K562 (cell line): ENCODE measurements around the gene B3GAT3. TPM values are rescaled to one million over a fixed set of nuclear protein-coding genes. Genes with fewer than 3 reads are reported as not detected.

Experiments used
- ATAC-seq: fragments of 200-7000 bp; cut with Tn5 transposase; 3 replicates; pipeline ENCODE4 v1.9.1; 2020; ENCODE audit warnings: moderate library complexity
- BruUV-seq: library from RNA; stranded (reverse); fragments of 400-500 nt; replicated peaks from 2 replicates; lab custom pipeline; 2021; lab: Mats Ljungman, UMichigan
- CTCF ChIA-PET: fragments of 300-600 bp; formaldehyde crosslinking; extraction: SDS; loops from one replicate; lab custom pipeline; 2021; ENCODE audit warnings: low intra/inter-chr PET ratio; lab: Yijun Ruan, JAX
- POLR2A ChIA-PET: fragments of 300-600, 350-650 bp; sonication (Branson Sonifier 250); formaldehyde crosslinking; extraction: SDS; loops from one replicate; lab custom pipeline; 2021; ENCODE audit warnings: antibody characterized with exemption, inconsistent platforms; lab: Yijun Ruan, JAX
- DNase-seq, 4 experiments: peaks; one replicate each; pipeline versions ENCODE4 v3.0.0 to v3.0.0-alpha.2; 2011 to 2018; ENCODE audit warnings: low spot score in 3 of 4, mixed read lengths in 3 of 4; ENCODE audit errors: extremely low read depth in 1 of 4
- FAIRE-seq: peaks from 2 replicates; lab custom pipeline; 2011; peaks lifted over from hg19 to GRCh38; lab: Jason Lieb, UNC
- H2AFZ ChIP-seq: 2 replicates; pipeline ENCODE4 v1.6.0; 2011; ENCODE audit warnings: low read depth, low read length, control low read depth, inconsistent platforms
- H3K27ac ChIP-seq: fragments of 200-600 bp; 3 replicates; pipeline ENCODE4 v1.8.0; 2011; ENCODE audit warnings: low read depth, mild to moderate bottlenecking, control low read depth, inconsistent platforms, low read length, moderate library complexity, mixed read lengths; ENCODE audit errors: extremely low read depth
- H3K27me3 ChIP-seq, 2 experiments: fragments of 300-600 bp in 1 of 2; 2 replicates in 1 of 2; 3 replicates in 1 of 2; pipeline versions ENCODE4 v1.6.0 to v1.8.0; 2011; ENCODE audit warnings: inconsistent platforms in 2 of 2, low read length in 2 of 2, mild to moderate bottlenecking in 1 of 2, mixed read lengths in 1 of 2, moderate library complexity in 1 of 2; ENCODE audit not compliant: control insufficient read depth in 2 of 2, insufficient read depth in 2 of 2
- H3K36me3 ChIP-seq: fragments of 300-600 bp; 3 replicates; pipeline ENCODE4 v1.8.0; 2011; ENCODE audit warnings: mild to moderate bottlenecking, low read length, inconsistent platforms; ENCODE audit not compliant: control insufficient read depth, insufficient read depth
- H3K4me1 ChIP-seq, 2 experiments: fragments of 200-600 bp in 1 of 2; replicated peaks in 1 of 2; 2 replicates in 1 of 2; 3 replicates in 1 of 2; pipeline versions ENCODE4 v1.5.1 to v1.8.0; 2011; ENCODE audit warnings: inconsistent platforms in 2 of 2, low read length in 2 of 2, mild to moderate bottlenecking in 1 of 2, mixed read lengths in 1 of 2, moderate library complexity in 1 of 2; ENCODE audit not compliant: control insufficient read depth in 2 of 2, insufficient read depth in 2 of 2
- H3K4me2 ChIP-seq: 2 replicates; pipeline ENCODE4 v1.6.1; 2011; ENCODE audit warnings: low read length, control low read depth, inconsistent platforms, mixed read lengths; ENCODE audit not compliant: insufficient read depth
- H3K4me3 ChIP-seq: fragments of 200-600 bp; sonication (generic), shearing (Covaris generic); 2 replicates; pipeline ENCODE4 v1.5.1; 2016; ENCODE audit warnings: control low read depth, inconsistent platforms
- H3K79me2 ChIP-seq: fragments of 200-600 bp; 3 replicates; pipeline ENCODE4 v1.8.0; 2011; ENCODE audit warnings: low read length, inconsistent platforms; ENCODE audit not compliant: control insufficient read depth, insufficient read depth
- H3K9ac ChIP-seq, 2 experiments: 2 replicates each; pipeline versions ENCODE4 v1.6.0 to v1.6.1; 2011; ENCODE audit warnings: low read depth in 2 of 2, low read length in 2 of 2, control low read depth in 1 of 2, inconsistent platforms in 1 of 2, mild to moderate bottlenecking in 1 of 2, mixed read lengths in 1 of 2; ENCODE audit not compliant: insufficient read depth in 1 of 2
- H3K9me1 ChIP-seq: one replicate; pipeline ENCODE4 v1.6.0; 2011; ENCODE audit warnings: inconsistent platforms, mild to moderate bottlenecking, low read length, moderate library complexity; ENCODE audit not compliant: control insufficient read depth, insufficient read depth
- H3K9me3 ChIP-seq: replicated peaks from 2 replicates; pipeline ENCODE4 v1.5.1; 2011; ENCODE audit warnings: low read depth, low read length, inconsistent platforms; ENCODE audit not compliant: control insufficient read depth, insufficient read depth
- H4K20me1 ChIP-seq: replicated peaks from 2 replicates; pipeline ENCODE4 v1.6.1; 2011; ENCODE audit warnings: low read length, inconsistent platforms, mixed read lengths; ENCODE audit not compliant: control insufficient read depth, insufficient read depth
- C11orf30 ChIP-seq: fragments of 450-650 bp; IDR thresholded peaks from 2 replicates; pipeline ENCODE4 v1.6.1; 2016; ENCODE audit warnings: low read depth, mild to moderate bottlenecking
- CHD1 ChIP-seq: fragments of 200-600 bp; sonication (generic); IDR thresholded peaks from one replicate; pipeline ENCODE4 v1.6.1; 2012; ENCODE audit warnings: mild to moderate bottlenecking, moderate library complexity, low read length, inconsistent platforms
- EP300 ChIP-seq: IDR thresholded peaks from 2 replicates; pipeline ENCODE4 v1.6.1; 2012; ENCODE audit warnings: low read length, improper control_type of control experiment
- GATAD2B ChIP-seq: fragments of 450-650 bp; IDR thresholded peaks from 2 replicates; pipeline ENCODE4 v1.6.1; 2017; ENCODE audit warnings: mild to moderate bottlenecking, borderline replicate concordance
- GTF2E2 ChIP-seq: fragments of 200-800 bp; sonication (Bioruptor generic); IDR thresholded peaks from 2 replicates; pipeline ENCODE4 v1.6.1; 2016; ENCODE audit warnings: missing genetic modification characterization, missing compliant biosample characterization
- MYC ChIP-seq, 2 experiments: fragments of 250-450 bp in 1 of 2; sonication (Bioruptor Pico) in 1 of 2; IDR thresholded peaks; 2 replicates each; pipeline versions ENCODE4 v1.5.1 to v1.6.1; 2012 to 2021; ENCODE audit warnings: low read depth in 2 of 2, borderline replicate concordance in 1 of 2, improper control_type of control experiment in 1 of 2, low read length in 1 of 2, mild to moderate bottlenecking in 1 of 2, moderate library complexity in 1 of 2
- ZNF143 ChIP-seq: sonication (generic); formaldehyde crosslinking; IDR thresholded peaks from 2 replicates; pipeline ENCODE4 v1.9.0; 2022; ENCODE audit warnings: mild to moderate bottlenecking, missing genetic modification reagents
- ZNF407 ChIP-seq: fragments of 450-650 bp; IDR thresholded peaks from 2 replicates; pipeline ENCODE4 v1.6.1; 2016; ENCODE audit warnings: low read depth
- ZNF695 ChIP-seq: fragments of 450-650 bp; formaldehyde crosslinking; IDR thresholded peaks from 2 replicates; pipeline ENCODE4 v1.4.0; 2020; ENCODE audit warnings: mild to moderate bottlenecking, moderate library complexity
- ZNF696 ChIP-seq: fragments of 250-450 bp; sonication (Bioruptor Pico); conservative IDR thresholded peaks from 2 replicates; pipeline ENCODE4 v1.4.0; 2020; ENCODE audit warnings: mild to moderate bottlenecking, moderate library complexity
- WGBS: fragments of 100-300 bp; shearing (Covaris generic); methylation state at CpG from one replicate; pipeline ENCODE4 v1.1.6; 2016; ENCODE audit warnings: low coverage, mixed read lengths; ENCODE audit not compliant: insufficient coverage; ENCODE audit errors: missing lambda C conversion rate; 5-methylcytosine and 5-hydroxymethylcytosine counted together
- in situ Hi-C: fragments of 300-500 bp; cut with MboI; formaldehyde crosslinking; loops from 4 replicates; pipeline ENCODE4 v1.15.0; 2018; ENCODE audit warnings: inconsistent platforms, mixed read lengths
- intact Hi-C: fragments of 100-400 bp; cut with micrococcal nuclease; formaldehyde crosslinking; loops from 2 replicates; pipeline ENCODE4 v1.14.2; 2022
- polyA plus RNA-seq, 8 experiments: library from polyadenylated mRNA; depleted of rRNA in 4 of 8; stranded (reverse) in 5 of 8; unstranded in 3 of 8; fragments of >200 nt; fragmentation: Nextera tagmentation in 2 of 8; fragmentation: Illumina TruSeq in 1 of 8; extraction: Ambion mirVana in 2 of 8; extraction: Trizol in 1 of 8; gene quantifications; 2 replicates each; pipeline versions ENCODE4 v1.2.1 to v1.2.3, GENCODE V29; 2011 to 2014; ENCODE audit warnings: inconsistent platforms in 1 of 8, missing spikeins in 1 of 8
- total RNA-seq, 7 experiments: library from RNA; depleted of rRNA in 6 of 7; stranded (reverse); fragments of >200 nt in 6 of 7; fragmentation: Illumina TruSeq in 2 of 7; extraction: Trizol in 2 of 7; gene quantifications; 2 replicates each; pipeline versions ENCODE4 v1.2.1 to v1.2.3, GENCODE V29; 2011 to 2021; ENCODE audit warnings: low replicate concordance in 1 of 7

Gene B3GAT3
- total and polyA plus RNA-seq, 9 of the 15 experiments (the other 6 are each of a cell fraction or from before 2014, with no cell fraction given), result 0.30 to 64.0 (median 21.4) TPM

GRCh38 chr11:62573006-62573591, 48.7 kb downstream of the B3GAT3 start (continued):
- no peak for TF ChIP-seq ZNF695
- TF ChIP-seq EP300, result no peak
- no peak for TF ChIP-seq GATAD2B
- no peak for TF ChIP-seq ZNF143 (CRISPR knock-in tag)
- no peak for TF ChIP-seq GTF2E2 (tag)
- TF ChIP-seq C11orf30, result no peak
- TF ChIP-seq ZNF696 (CRISPR knock-in tag), result no peak
- TF ChIP-seq MYC (IDR thresholded peaks at IDR 0.05; ENCODE audit: low read depth, low read length), result no peak
- peak; percentile 76; the same call in 1 of the 2 replicates for TF ChIP-seq MYC (CRISPR knock-in tag; IDR thresholded peaks at IDR 0.05; ENCODE audit: borderline replicate concordance, low read depth)

- ChIA-PET POLR2A (interaction anchor here (0.6 to 3.4 kb wide), 8 partner anchors 8 to 818 kb away, joined by 3 to 15 read pairs (median 5); no protein-coding TSS in a partner anchor), CTCF (no interaction called here)
- no TSS peak for BruUV-seq
- Histone ChIP-seq H3K36me3 (peaks cover 85% of the 10 kb centered on the region), H3K4me2 (peak overlapping the region; percentile 96), H2AFZ (no peak overlapping the region), H3K9ac (peak overlapping the region; percentile 95), H3K4me1 (peaks cover 22 to 40% of the 10 kb centered on the region in 2 experiments; a peak in 4 of 5 replicates), H3K9me1 (no peaks in the 10 kb centered on the region), H3K4me3 (peak overlapping the region; percentile 96), H3K9me3 (no peaks in the 10 kb centered on the region), H3K27me3 (no peaks in the 10 kb centered on the region), H3K79me2 (peaks cover 73% of the 10 kb centered on the region), H3K27ac (peak overlapping the region; percentile 88), H4K20me1 (peaks cover 3% of the 10 kb centered on the region)
- DNase-seq (no peak), FAIRE-seq (peak; percentile 6), ATAC-seq (no peak)
- intact Hi-C loops, result no loop called here
- in situ Hi-C loops, result no loop called here
- 3% methylated on average over 12 of the region's 12 CpGs for WGBS
- TF ChIP-seq CHD1 (peak; percentile 20), ZNF407 (peak; percentile 42; the same call in 1 of the 2 replicates)
These were observed 49.4 kb downstream of the B3GAT3 start for GRCh38 chr11:62572431-62572830.
